Measurements from ENCODE around the gene CES2.

CES2 gene

DNA sequence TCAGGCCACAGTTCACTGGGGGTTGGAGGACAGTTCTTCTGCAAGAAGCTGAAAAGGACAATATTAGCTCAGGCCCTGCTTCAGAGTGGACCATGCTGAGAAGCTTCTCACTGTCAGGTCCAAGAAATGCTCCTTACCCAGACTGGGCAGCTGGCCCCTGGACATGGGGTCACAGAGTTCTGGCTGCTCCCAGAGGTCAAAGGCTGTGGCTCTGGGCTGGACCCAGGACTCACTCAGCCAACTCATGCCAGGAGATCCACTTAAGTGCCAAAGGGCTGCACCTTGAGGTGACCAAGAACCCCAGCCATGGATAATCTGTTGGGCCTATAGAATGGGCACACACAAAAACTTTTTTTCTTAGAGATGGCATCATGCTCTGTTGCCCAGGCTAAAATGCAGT lies 4.0 kb downstream of the CES2 start:
- Histone ChIP-seq H3K36me3 (ENCODE audit: insufficient read depth, low read length) (peaks cover 65% of the 10 kb centered on the region), H3K4me3 (ENCODE audit: low read depth in 1 of 2, low read length in 2 of 2) (no peak overlapping the region), H3K79me2 (ENCODE audit: insufficient read depth, low read length) (peaks cover 29% of the 10 kb centered on the region), H3K9ac (ENCODE audit: low read depth, low read length) (no peak overlapping the region), H3K27ac (ENCODE audit: low read length) (no peak overlapping the region), H2AFZ (ENCODE audit: low read depth, low read length) (no peak overlapping the region), H3K4me2 (ENCODE audit: insufficient read depth, low read length) (no peak overlapping the region), H4K20me1 (ENCODE audit: insufficient read depth, low read length) (peaks cover 5% of the 10 kb centered on the region), H3K27me3 (ENCODE audit: insufficient read depth, low read length, poor library complexity) (no peaks in the 10 kb centered on the region), H3K9me3 (ENCODE audit: insufficient read depth, low read length, severe bottlenecking) (no peaks in the 10 kb centered on the region), H3K4me1 (ENCODE audit: insufficient read depth, low read length) (peaks cover 19% of the 10 kb centered on the region)
- ATAC-seq (ENCODE audit: insufficient read depth, low read depth) (no peak), DNase-seq (no peak)
- no peak for TF ChIP-seq EZH2 (IDR thresholded peaks at IDR 0.05; ENCODE audit: borderline replicate concordance, low read depth, low read length, severe bottlenecking)
- TF ChIP-seq, protein P1, sequence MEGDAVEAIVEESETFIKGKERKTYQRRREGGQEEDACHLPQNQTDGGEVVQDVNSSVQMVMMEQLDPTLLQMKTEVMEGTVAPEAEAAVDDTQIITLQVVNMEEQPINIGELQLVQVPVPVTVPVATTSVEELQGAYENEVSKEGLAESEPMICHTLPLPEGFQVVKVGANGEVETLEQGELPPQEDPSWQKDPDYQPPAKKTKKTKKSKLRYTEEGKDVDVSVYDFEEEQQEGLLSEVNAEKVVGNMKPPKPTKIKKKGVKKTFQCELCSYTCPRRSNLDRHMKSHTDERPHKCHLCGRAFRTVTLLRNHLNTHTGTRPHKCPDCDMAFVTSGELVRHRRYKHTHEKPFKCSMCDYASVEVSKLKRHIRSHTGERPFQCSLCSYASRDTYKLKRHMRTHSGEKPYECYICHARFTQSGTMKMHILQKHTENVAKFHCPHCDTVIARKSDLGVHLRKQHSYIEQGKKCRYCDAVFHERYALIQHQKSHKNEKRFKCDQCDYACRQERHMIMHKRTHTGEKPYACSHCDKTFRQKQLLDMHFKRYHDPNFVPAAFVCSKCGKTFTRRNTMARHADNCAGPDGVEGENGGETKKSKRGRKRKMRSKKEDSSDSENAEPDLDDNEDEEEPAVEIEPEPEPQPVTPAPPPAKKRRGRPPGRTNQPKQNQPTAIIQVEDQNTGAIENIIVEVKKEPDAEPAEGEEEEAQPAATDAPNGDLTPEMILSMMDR (IDR thresholded peaks at IDR 0.05; ENCODE audit: borderline replicate concordance, extremely low read depth, low read length, poor library complexity, severe bottlenecking), result no peak

DNA sequence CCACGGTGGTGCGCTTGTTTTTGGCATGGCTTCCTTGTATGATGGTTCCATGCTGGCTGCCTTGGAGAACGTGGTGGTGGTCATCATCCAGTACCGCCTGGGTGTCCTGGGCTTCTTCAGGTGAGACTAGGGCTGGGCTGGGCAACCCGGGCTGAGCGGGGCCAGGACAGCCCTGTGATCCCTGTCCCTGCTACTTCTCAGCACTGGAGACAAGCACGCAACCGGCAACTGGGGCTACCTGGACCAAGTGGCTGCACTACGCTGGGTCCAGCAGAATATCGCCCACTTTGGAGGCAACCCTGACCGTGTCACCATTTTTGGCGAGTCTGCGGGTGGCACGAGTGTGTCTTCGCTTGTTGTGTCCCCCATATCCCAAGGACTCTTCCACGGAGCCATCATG lies 4.9 kb downstream of the CES2 start:
- peaks cover 15% of the 10 kb centered on the region for H3K4me1 ChIP-seq (ENCODE audit: insufficient read depth, low read length)
- no peak overlapping the region for H3K9ac ChIP-seq (ENCODE audit: low read depth, low read length)
- no peak overlapping the region for H3K4me3 ChIP-seq (ENCODE audit: low read depth in 1 of 2, low read length in 2 of 2)
- peaks cover 5% of the 10 kb centered on the region for H4K20me1 ChIP-seq (ENCODE audit: insufficient read depth, low read length)
- H3K79me2 ChIP-seq (ENCODE audit: insufficient read depth, low read length), result peaks cover 20% of the 10 kb centered on the region
- peaks cover 65% of the 10 kb centered on the region for H3K36me3 ChIP-seq (ENCODE audit: insufficient read depth, low read length)
- H3K27me3 ChIP-seq (ENCODE audit: insufficient read depth, low read length, poor library complexity), result no peaks in the 10 kb centered on the region
- no peaks in the 10 kb centered on the region for H3K9me3 ChIP-seq (ENCODE audit: insufficient read depth, low read length, severe bottlenecking)
- no peak overlapping the region for H3K4me2 ChIP-seq (ENCODE audit: insufficient read depth, low read length)
- no peak overlapping the region for H2AFZ ChIP-seq (ENCODE audit: low read depth, low read length)
- ATAC-seq (ENCODE audit: insufficient read depth, low read depth) (no peak), DNase-seq (no peak)
- TF ChIP-seq EZH2 (IDR thresholded peaks at IDR 0.05; ENCODE audit: borderline replicate concordance, low read depth, low read length, severe bottlenecking), result no peak
- TF ChIP-seq, protein P1 (IDR thresholded peaks at IDR 0.05; ENCODE audit: borderline replicate concordance, extremely low read depth, low read length, poor library complexity, severe bottlenecking), result no peak
- no peak overlapping the region for H3K27ac ChIP-seq (ENCODE audit: low read length)

GRCh38 chr16:66942981-66943380 lies 7.7 kb downstream of the CES2 start:
- Histone ChIP-seq H3K27me3 (ENCODE audit: insufficient read depth, low read length, poor library complexity) (peaks cover 1% of the 10 kb centered on the region), H3K4me1 (ENCODE audit: insufficient read depth, low read length) (peaks cover 7% of the 10 kb centered on the region), H3K79me2 (ENCODE audit: insufficient read depth, low read length) (no peaks in the 10 kb centered on the region), H3K4me3 (ENCODE audit: low read depth in 1 of 2, low read length in 2 of 2) (no peak overlapping the region), H4K20me1 (ENCODE audit: insufficient read depth, low read length) (peaks cover 8% of the 10 kb centered on the region), H3K4me2 (ENCODE audit: insufficient read depth, low read length) (no peak overlapping the region), H3K36me3 (ENCODE audit: insufficient read depth, low read length) (peaks cover 57% of the 10 kb centered on the region), H3K9me3 (ENCODE audit: insufficient read depth, low read length, severe bottlenecking) (no peaks in the 10 kb centered on the region), H3K27ac (ENCODE audit: low read length) (no peak overlapping the region), H3K9ac (ENCODE audit: low read depth, low read length) (no peak overlapping the region), H2AFZ (ENCODE audit: low read depth, low read length) (no peak overlapping the region)
- no peak for TF ChIP-seq EZH2 (IDR thresholded peaks at IDR 0.05; ENCODE audit: borderline replicate concordance, low read depth, low read length, severe bottlenecking)
- TF ChIP-seq, protein P1 (IDR thresholded peaks at IDR 0.05; ENCODE audit: borderline replicate concordance, extremely low read depth, low read length, poor library complexity, severe bottlenecking), result no peak
- DNase-seq, result no peak
- ATAC-seq (ENCODE audit: insufficient read depth, low read depth), result no peak
